Gastrocnemius medialis (tissue), 4 donors: Measurements from ENCODE around the gene MCUB. TPM values are rescaled to one million over a fixed set of nuclear protein-coding genes. Genes with fewer than 3 reads are reported as not detected.

Experiments used
- ATAC-seq, 2 donors: fragments of 150-250 bp; one replicate each; pipeline ENCODE4 v1.9.1; 2016
- DNase-seq, 2 donors: peaks; one replicate each; pipeline ENCODE4 v3.0.0-alpha.2; 2019
- H3K27ac ChIP-seq, 4 donors: fragments of 200-600 bp; sonication (generic); 1 replicate in 1 of 4; 2 replicates in 3 of 4; pipeline ENCODE4 v1.5.1; 2016 to 2018; ENCODE audit warnings: mild to moderate bottlenecking in 2 of 4, moderate library complexity in 1 of 4
- H3K27me3 ChIP-seq, 3 donors: fragments of 200-600 bp; sonication (generic) in 2 of 3; 1 replicate in 1 of 3; 2 replicates in 2 of 3; pipeline versions ENCODE4 v1.5.1 to v1.6.0; 2016 to 2019; ENCODE audit warnings: mild to moderate bottlenecking in 1 of 3, moderate library complexity in 1 of 3
- H3K36me3 ChIP-seq, 2 donors: fragments of 200-600 bp; sonication (generic) in 1 of 2; one replicate each; pipeline ENCODE4 v1.5.1; 2017 to 2018
- H3K4me1 ChIP-seq, 2 donors: fragments of 200-600 bp; sonication (generic) in 1 of 2; one replicate each; pipeline ENCODE4 v1.5.1; 2016 to 2017; ENCODE audit warnings: mild to moderate bottlenecking in 2 of 2
- H3K4me3 ChIP-seq, 4 donors: fragments of 200-600 bp; sonication (generic) in 3 of 4; 1 replicate in 1 of 4; 2 replicates in 3 of 4; pipeline ENCODE4 v1.5.1; 2016 to 2019; ENCODE audit warnings: mild to moderate bottlenecking in 2 of 4
- H3K9me3 ChIP-seq, 3 donors: fragments of 200-600 bp; sonication (generic) in 2 of 3; 1 replicate in 1 of 3; 2 replicates in 2 of 3; pipeline ENCODE4 v1.5.1; 2016 to 2019
- POLR2A ChIP-seq, 2 donors: fragments of 450-650 bp; IDR thresholded peaks; one replicate each; pipeline ENCODE4 v1.6.1; 2017; ENCODE audit warnings: antibody characterized with exemption in 2 of 2, mild to moderate bottlenecking in 2 of 2, moderate library complexity in 2 of 2
- in situ Hi-C, 4 donors: fragments of 200-750 bp; cut with MboI; loops; one replicate each; pipeline versions ENCODE4 v1.15.0 to v1.8.0; 2017; ENCODE audit warnings: low sequenced_read_pairs in 4 of 4
- intact Hi-C: fragments of 100-400 bp; cut with DNase I; formaldehyde crosslinking; loops from one replicate; pipeline ENCODE4 v1.15.1; 2023; ENCODE audit warnings: low total_unique reads
- total RNA-seq, 4 donors: library from RNA; depleted of rRNA; stranded (reverse); fragments of >200 nt; gene quantifications; one replicate each; pipeline versions ENCODE4 v1.1.0 to v1.2.3, GENCODE V29; 2016
- TF ChIP-seq, protein P1 (sequence below), 5 experiments: fragments of 450-650 bp in 3 of 5; fragments of 200-600 bp in 2 of 5; sonication (generic) in 2 of 5; IDR thresholded peaks in 4 of 5; conservative IDR thresholded peaks in 1 of 5; 1 replicate in 4 of 5; 2 replicates in 1 of 5; pipeline ENCODE4 v1.5.1; 2016 to 2019; ENCODE audit warnings: antibody characterized with exemption in 5 of 5, mild to moderate bottlenecking in 3 of 5, moderate library complexity in 3 of 5

MCUB gene
- total RNA-seq, 4 donors from 2014 or later: 2.6 to 5.6 (median 4.0) TPM

DNA sequence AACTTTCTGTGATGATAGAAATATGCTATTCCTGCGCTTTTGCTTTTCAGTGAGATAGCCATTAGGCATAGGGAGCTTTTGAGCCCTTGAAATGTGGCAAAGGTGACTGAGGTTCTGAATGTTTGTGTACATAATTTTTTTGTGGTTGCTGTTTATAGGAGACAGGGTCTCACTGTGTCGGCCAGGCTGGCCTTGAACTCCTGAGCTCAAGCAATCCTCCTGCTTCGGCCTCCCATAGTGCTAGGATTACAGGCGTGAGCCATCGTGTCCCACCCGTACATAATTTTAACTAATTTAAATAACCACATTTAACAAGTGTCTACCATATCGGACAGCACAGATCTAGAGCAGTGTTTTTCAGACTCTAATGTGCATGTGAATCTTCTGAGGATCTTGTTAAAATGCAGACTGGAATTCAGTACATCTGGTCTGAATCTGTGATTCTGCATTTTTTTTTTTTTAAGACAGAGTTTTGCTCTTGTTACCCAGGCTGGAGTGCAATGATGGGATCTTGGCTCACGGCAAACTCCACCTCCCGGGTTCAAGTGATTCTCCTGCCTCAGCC, 97.9 kb downstream of the MCUB start:
- ATAC-seq (no peak), DNase-seq (no peak)
- in situ Hi-C loops (no loop called here), intact Hi-C loops (no loop called here)
- H3K36me3 ChIP-seq: no peaks in the 10 kb centered on the region
- H3K27me3 ChIP-seq: no peaks in the 10 kb centered on the region
- no peak overlapping the region for H3K4me3 ChIP-seq
- no peak overlapping the region for H3K27ac ChIP-seq
- no peaks in the 10 kb centered on the region for H3K9me3 ChIP-seq
- no peak for TF ChIP-seq POLR2A (IDR thresholded peaks at IDR 0.05)
- no peaks in the 10 kb centered on the region for H3K4me1 ChIP-seq

DNA sequence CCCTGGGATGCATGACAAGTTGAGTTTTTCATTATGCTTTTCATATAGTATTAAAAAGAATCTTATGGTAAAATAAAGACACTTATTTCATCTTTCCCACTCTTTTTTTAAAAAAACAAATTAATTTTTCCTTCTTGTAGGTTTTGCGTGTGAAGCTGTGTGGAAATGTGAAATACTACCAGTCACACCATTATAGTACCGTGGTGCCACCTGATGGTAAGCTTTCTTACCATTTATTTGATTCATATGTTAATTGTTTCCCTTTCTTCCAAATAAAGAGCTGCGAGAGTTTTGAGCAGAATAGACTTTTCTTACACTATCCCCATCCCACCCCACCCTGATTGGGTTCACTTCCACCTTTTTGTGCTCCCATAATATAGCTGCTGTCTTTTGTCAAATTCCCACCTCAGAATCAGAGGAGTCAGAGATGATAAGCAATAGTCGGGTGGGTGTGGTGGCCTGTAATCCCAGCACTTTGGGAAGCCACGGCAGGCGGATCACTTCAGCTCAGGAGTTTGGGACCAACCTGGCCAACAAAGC, 98.9 kb downstream of the MCUB start:
- in situ Hi-C loops: no loop called here
- intact Hi-C loops: no loop called here
- ATAC-seq: no peak

DNA sequence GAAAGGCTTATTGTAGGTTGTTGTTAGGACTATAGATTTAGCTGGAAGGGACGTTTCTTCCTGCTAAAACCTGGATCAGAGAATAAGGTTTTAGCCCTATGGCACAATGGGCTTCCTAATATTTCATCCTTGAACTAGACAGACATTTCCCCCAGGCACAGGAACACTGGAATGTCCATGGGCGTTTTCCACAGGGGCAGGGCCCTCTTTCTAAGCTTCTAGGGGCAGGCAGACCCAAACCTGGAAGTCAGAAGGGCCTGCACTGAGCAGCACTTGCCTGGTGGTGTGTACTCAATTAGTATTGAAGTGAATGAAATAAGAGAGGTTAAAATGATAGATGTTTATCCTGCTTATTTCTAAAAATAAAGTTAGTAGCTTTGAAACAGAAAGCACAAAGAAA, 102.1 kb downstream of the MCUB start:
- ATAC-seq (no peak), DNase-seq (no peak)
- H3K36me3 ChIP-seq: no peaks in the 10 kb centered on the region
- in situ Hi-C loops: no loop called here
- no peak overlapping the region for H3K27ac ChIP-seq
- no peaks in the 10 kb centered on the region for H3K27me3 ChIP-seq
- intact Hi-C loops: loop anchor here (2.0 kb wide), 1 partner anchor 233 kb away; no protein-coding TSS in a partner anchor
- H3K4me1 ChIP-seq: no peaks in the 10 kb centered on the region
- H3K9me3 ChIP-seq: no peaks in the 10 kb centered on the region
- TF ChIP-seq, protein P1, sequence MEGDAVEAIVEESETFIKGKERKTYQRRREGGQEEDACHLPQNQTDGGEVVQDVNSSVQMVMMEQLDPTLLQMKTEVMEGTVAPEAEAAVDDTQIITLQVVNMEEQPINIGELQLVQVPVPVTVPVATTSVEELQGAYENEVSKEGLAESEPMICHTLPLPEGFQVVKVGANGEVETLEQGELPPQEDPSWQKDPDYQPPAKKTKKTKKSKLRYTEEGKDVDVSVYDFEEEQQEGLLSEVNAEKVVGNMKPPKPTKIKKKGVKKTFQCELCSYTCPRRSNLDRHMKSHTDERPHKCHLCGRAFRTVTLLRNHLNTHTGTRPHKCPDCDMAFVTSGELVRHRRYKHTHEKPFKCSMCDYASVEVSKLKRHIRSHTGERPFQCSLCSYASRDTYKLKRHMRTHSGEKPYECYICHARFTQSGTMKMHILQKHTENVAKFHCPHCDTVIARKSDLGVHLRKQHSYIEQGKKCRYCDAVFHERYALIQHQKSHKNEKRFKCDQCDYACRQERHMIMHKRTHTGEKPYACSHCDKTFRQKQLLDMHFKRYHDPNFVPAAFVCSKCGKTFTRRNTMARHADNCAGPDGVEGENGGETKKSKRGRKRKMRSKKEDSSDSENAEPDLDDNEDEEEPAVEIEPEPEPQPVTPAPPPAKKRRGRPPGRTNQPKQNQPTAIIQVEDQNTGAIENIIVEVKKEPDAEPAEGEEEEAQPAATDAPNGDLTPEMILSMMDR (IDR thresholded peaks at IDR 0.05 in 4 of 5, conservative IDR thresholded peaks at IDR 0.05 in 1 of 5): no peak
- no peak for TF ChIP-seq POLR2A (IDR thresholded peaks at IDR 0.05)
- H3K4me3 ChIP-seq: no peak overlapping the region

More for the DNA sequence above, 98.9 kb downstream of the MCUB start:
- Histone ChIP-seq H3K27me3 (no peaks in the 10 kb centered on the region), H3K36me3 (no peaks in the 10 kb centered on the region), H3K4me1 (no peaks in the 10 kb centered on the region), H3K9me3 (no peaks in the 10 kb centered on the region), H3K27ac (no peak overlapping the region), H3K4me3 (no peak overlapping the region)
- TF ChIP-seq POLR2A (IDR thresholded peaks at IDR 0.05): no peak
- TF ChIP-seq, protein P1 (IDR thresholded peaks at IDR 0.05 in 4 of 5, conservative IDR thresholded peaks at IDR 0.05 in 1 of 5): no peak
- no peak for DNase-seq

DNA sequence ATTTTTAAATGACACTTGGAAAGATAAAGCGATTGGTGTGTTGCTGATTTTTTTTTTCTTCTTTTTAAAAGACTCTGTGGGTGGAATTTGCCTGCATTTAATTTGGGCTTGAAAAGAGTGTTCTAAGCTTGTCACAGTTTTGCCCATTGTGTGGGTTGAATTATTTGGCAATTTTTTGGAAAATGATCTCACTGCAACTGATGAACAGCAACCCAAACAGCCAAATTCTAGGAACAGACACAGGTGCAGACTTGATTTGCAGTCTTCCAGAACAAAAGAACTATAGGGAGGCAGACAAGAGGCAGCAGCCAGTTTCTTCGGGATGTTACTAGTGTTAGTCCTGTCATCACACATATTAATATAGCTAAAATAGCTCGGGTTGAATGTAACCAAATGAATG, 102.7 kb downstream of the MCUB start:
- no peaks in the 10 kb centered on the region for H3K9me3 ChIP-seq
- TF ChIP-seq, protein P1 (IDR thresholded peaks at IDR 0.05 in 4 of 5, conservative IDR thresholded peaks at IDR 0.05 in 1 of 5): no peak
- TF ChIP-seq POLR2A (IDR thresholded peaks at IDR 0.05): no peak
- H3K27me3 ChIP-seq: no peaks in the 10 kb centered on the region
- ATAC-seq: no peak
- no peak overlapping the region for H3K4me3 ChIP-seq
- no peaks in the 10 kb centered on the region for H3K36me3 ChIP-seq
- no peak for DNase-seq
- in situ Hi-C loops: no loop called here
- H3K27ac ChIP-seq: no peak overlapping the region
- H3K4me1 ChIP-seq: no peaks in the 10 kb centered on the region
- intact Hi-C loops: loop anchor here (2.0 kb wide), 1 partner anchor 234 kb away; no protein-coding TSS in a partner anchor

DNA sequence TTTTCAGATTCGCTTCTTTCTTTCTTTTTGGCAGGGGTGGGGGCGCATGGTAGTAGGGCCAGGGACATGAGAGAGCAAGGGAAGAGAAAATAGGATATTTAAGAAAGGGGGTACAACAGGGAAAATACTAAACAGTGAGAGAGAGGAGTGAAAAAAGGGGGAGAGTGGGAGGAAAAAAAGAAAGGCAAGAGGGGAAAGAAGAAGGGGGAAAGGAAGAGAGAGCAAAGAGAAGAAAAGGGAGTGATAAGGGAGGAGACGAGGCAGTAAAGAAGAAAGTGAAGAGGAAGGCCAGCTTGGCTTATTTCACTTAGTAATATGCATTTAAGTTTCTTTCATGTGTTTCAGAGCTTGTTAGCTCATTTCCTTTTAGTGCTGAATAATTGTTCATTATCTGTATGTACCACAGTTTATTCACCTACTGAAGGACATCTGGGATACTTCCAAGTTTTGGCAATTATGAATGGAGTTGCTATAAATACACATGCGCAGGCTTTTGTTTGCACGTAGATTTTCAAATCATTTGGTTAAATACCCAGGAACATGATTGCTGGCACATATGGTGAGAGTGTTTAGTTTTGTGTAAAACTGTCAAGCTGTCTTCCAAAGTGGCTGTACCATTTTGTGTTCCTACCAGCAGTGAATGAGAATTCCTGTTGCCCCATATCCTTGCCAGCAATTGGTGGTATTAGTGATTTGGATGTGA, 105.9 kb downstream of the MCUB start:
- intact Hi-C loops (no loop called here), in situ Hi-C loops (no loop called here)
- no peak for TF ChIP-seq POLR2A (IDR thresholded peaks at IDR 0.05)
- TF ChIP-seq, protein P1 (IDR thresholded peaks at IDR 0.05 in 4 of 5, conservative IDR thresholded peaks at IDR 0.05 in 1 of 5): no peak
- H3K4me1 ChIP-seq: no peaks in the 10 kb centered on the region
- no peak overlapping the region for H3K4me3 ChIP-seq
- no peaks in the 10 kb centered on the region for H3K9me3 ChIP-seq
- no peaks in the 10 kb centered on the region for H3K27me3 ChIP-seq
- no peak overlapping the region for H3K27ac ChIP-seq
- DNase-seq (no peak), ATAC-seq (no peak)
- H3K36me3 ChIP-seq: no peaks in the 10 kb centered on the region
